HEK293T (cell line): ENCODE data around the gene NEUROD2.

Source experiments
- BHLHE40 ChIP-seq: fragments of 450-650 bp; IDR thresholded peaks from 2 replicates; pipeline ENCODE4 v1.6.1; 2016; ENCODE audit warnings: mild to moderate bottlenecking, moderate library complexity, borderline replicate concordance
- FOXA1 ChIP-seq: fragments of 450-650 bp; IDR thresholded peaks from 2 replicates; pipeline ENCODE4 v1.6.1; 2016; ENCODE audit warnings: mild to moderate bottlenecking
- FOXK2 ChIP-seq: fragments of 450-650 bp; IDR thresholded peaks from 2 replicates; pipeline ENCODE4 v1.6.1; 2016; ENCODE audit warnings: mild to moderate bottlenecking
- FOXM1 ChIP-seq: fragments of 450-650 bp; IDR thresholded peaks from 2 replicates; pipeline ENCODE4 v1.6.1; 2017; ENCODE audit warnings: mild to moderate bottlenecking, borderline replicate concordance
- HDGF ChIP-seq: fragments of 450-650 bp; IDR thresholded peaks from 2 replicates; pipeline ENCODE4 v1.6.1; 2017; ENCODE audit warnings: antibody characterized with exemption, borderline replicate concordance
- LEF1 ChIP-seq: fragments of 450-650 bp; IDR thresholded peaks from 2 replicates; pipeline ENCODE4 v1.6.1; 2017; ENCODE audit warnings: mild to moderate bottlenecking, borderline replicate concordance
- SP1 ChIP-seq: fragments of 450-650 bp; IDR thresholded peaks from 2 replicates; pipeline ENCODE4 v1.6.1; 2017

- TF ChIP-seq FOXK2 = no peak
- TF ChIP-seq BHLHE40 = no peak
- TF ChIP-seq HDGF = no peak
- TF ChIP-seq SP1 = no peak
- no peak for TF ChIP-seq FOXM1
- TF ChIP-seq LEF1 = no peak
- TF ChIP-seq FOXA1 = no peak
These were observed 18.7 kb upstream of the NEUROD2 start, which contains the start of gene PPP1R1B for GRCh38 chr17:39626171-39627046.
